Endothelial cell (in vitro differentiated cells): ENCODE data around the gene ADIG. TPM values are rescaled to one million over a fixed set of nuclear protein-coding genes. Genes with fewer than 3 reads are reported as not detected.

Experiments
- DNase-seq: peaks from one replicate; pipeline ENCODE4 v3.0.0; 2021; ENCODE audit warnings: low spot score
- H3K27ac Mint-ChIP-seq: one replicate; pipeline ENCODE4 v1.8.0; 2021; ENCODE audit warnings: mixed read lengths, inconsistent platforms; ENCODE audit not compliant: unreplicated experiment
- H3K27me3 Mint-ChIP-seq: one replicate; pipeline ENCODE4 v1.8.0; 2021; ENCODE audit warnings: mild to moderate bottlenecking, moderate library complexity, mixed read lengths, inconsistent platforms; ENCODE audit not compliant: unreplicated experiment
- H3K36me3 Mint-ChIP-seq: one replicate; pipeline ENCODE4 v1.8.0; 2021; ENCODE audit warnings: mild to moderate bottlenecking, low read depth, mixed read lengths, inconsistent platforms; ENCODE audit not compliant: unreplicated experiment
- H3K4me1 Mint-ChIP-seq: one replicate; pipeline ENCODE4 v1.8.0; 2021; ENCODE audit warnings: mild to moderate bottlenecking, mixed read lengths, inconsistent platforms; ENCODE audit not compliant: unreplicated experiment
- H3K4me3 Mint-ChIP-seq: one replicate; pipeline ENCODE4 v1.8.0; 2021; ENCODE audit warnings: mild to moderate bottlenecking, mixed read lengths, inconsistent platforms; ENCODE audit not compliant: unreplicated experiment
- H3K9me3 Mint-ChIP-seq: one replicate; pipeline ENCODE4 v1.8.0; 2021; ENCODE audit warnings: mixed read lengths, inconsistent platforms; ENCODE audit not compliant: unreplicated experiment
- CTCF ChIP-seq: fragments of 200-600 bp; sonication (generic); IDR thresholded peaks from one replicate; pipeline ENCODE4 v1.5.0; 2021; ENCODE audit warnings: antibody characterized with exemption; ENCODE audit not compliant: unreplicated experiment
- total RNA-seq: library from RNA; stranded (reverse); fragmentation: NEBNext Ultra II Directional; extraction: Animal tissue kit (Norgen Biotek cat#: 25700); gene quantifications from one replicate; pipeline ENCODE4 v1.2.1, GENCODE V29; 2021; ENCODE audit not compliant: unreplicated experiment

ADIG gene
- total RNA-seq, 1 donor from 2014 or later, result not detected

GRCh38 chr20:38626921-38627659 lies 46.1 kb downstream of the ADIG start:
- peaks cover 13% of the 10 kb centered on the region for H3K4me1 Mint-ChIP-seq
- no peak overlapping the region for H3K27ac Mint-ChIP-seq
- H3K4me3 Mint-ChIP-seq, result no peak overlapping the region
- no peaks in the 10 kb centered on the region for H3K36me3 Mint-ChIP-seq
- no peak for DNase-seq
- H3K9me3 Mint-ChIP-seq, result no peaks in the 10 kb centered on the region
- TF ChIP-seq CTCF, result no peak
- H3K27me3 Mint-ChIP-seq, result peaks cover 4% of the 10 kb centered on the region

- Mint-ChIP-seq H3K36me3 (no peaks in the 10 kb centered on the region), H3K9me3 (no peaks in the 10 kb centered on the region), H3K4me3 (no peak overlapping the region), H3K4me1 (peaks cover 13% of the 10 kb centered on the region), H3K27ac (no peak overlapping the region), H3K27me3 (peaks cover 4% of the 10 kb centered on the region)
- DNase-seq, result no peak
- TF ChIP-seq CTCF, result no peak
Measured at GRCh38 chr20:38628580-38629470, 47.8 kb downstream of the ADIG start.

DNA sequence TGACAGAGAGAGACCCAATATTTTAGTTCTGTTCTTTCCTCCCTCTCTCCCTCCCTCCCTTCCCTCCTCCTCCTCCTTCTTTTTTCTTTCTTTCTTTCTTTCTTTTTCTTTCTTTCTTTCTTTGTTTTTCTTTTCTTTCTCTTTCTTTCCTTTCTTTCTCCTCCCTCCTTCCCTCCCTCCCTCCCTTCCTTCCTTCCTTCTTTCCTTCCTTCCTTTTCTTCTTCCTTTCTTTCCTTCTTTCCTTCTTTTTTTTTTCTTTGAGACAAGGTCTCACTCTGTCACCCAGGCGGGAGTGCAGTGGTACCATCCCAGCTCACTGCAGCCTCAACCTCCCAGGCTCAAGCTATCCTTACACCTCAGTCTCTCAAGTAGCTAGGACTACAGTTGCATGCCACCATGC lies 49.0 kb downstream of the ADIG start:
- peaks cover 1% of the 10 kb centered on the region for H3K27me3 Mint-ChIP-seq
- H3K4me1 Mint-ChIP-seq, result peaks cover 13% of the 10 kb centered on the region
- no peak for TF ChIP-seq CTCF
- no peak overlapping the region for H3K27ac Mint-ChIP-seq
- H3K4me3 Mint-ChIP-seq, result no peak overlapping the region
- no peaks in the 10 kb centered on the region for H3K9me3 Mint-ChIP-seq
- DNase-seq, result no peak
- no peaks in the 10 kb centered on the region for H3K36me3 Mint-ChIP-seq

- no peak overlapping the region for H3K27ac Mint-ChIP-seq
- no peaks in the 10 kb centered on the region for H3K36me3 Mint-ChIP-seq
- no peaks in the 10 kb centered on the region for H3K9me3 Mint-ChIP-seq
- peaks cover 13% of the 10 kb centered on the region for H3K4me1 Mint-ChIP-seq
- no peak for DNase-seq
- H3K4me3 Mint-ChIP-seq, result no peak overlapping the region
- peaks cover 1% of the 10 kb centered on the region for H3K27me3 Mint-ChIP-seq
- TF ChIP-seq CTCF, result no peak
Measured at GRCh38 chr20:38630727-38631126, 49.7 kb downstream of the ADIG start.
